ENCODE data around the gene ACOT8.

- TF ChIP-seq TOX (CRISPR knock-in tag; IDR thresholded peaks at IDR 0.05; ENCODE audit: borderline replicate concordance) (no peak), ZC3H10 (CRISPR knock-in tag; IDR thresholded peaks at IDR 0.05) (no peak), ARNTL (CRISPR knock-in tag; IDR thresholded peaks at IDR 0.05; ENCODE audit: borderline replicate concordance, low read depth) (no peak), ZFP3 (CRISPR knock-in tag; IDR thresholded peaks at IDR 0.05) (no peak), RARB (CRISPR knock-in tag; IDR thresholded peaks at IDR 0.05) (no peak), CREB5 (CRISPR knock-in tag; IDR thresholded peaks at IDR 0.05; ENCODE audit: low read depth) (no peak), ISL1 (CRISPR knock-in tag; IDR thresholded peaks at IDR 0.05) (no peak), TSHZ2 (CRISPR knock-in tag; IDR thresholded peaks at IDR 0.05) (no peak), ZFP30 (CRISPR knock-in tag; IDR thresholded peaks at IDR 0.05) (no peak), ZNF8 (CRISPR knock-in tag; IDR thresholded peaks at IDR 0.05) (no peak), BACH2 (CRISPR knock-in tag; IDR thresholded peaks at IDR 0.05; ENCODE audit: borderline replicate concordance) (no peak), GLIS3 (CRISPR knock-in tag; IDR thresholded peaks at IDR 0.05) (no peak)
- TF ChIP-seq, protein P1, sequence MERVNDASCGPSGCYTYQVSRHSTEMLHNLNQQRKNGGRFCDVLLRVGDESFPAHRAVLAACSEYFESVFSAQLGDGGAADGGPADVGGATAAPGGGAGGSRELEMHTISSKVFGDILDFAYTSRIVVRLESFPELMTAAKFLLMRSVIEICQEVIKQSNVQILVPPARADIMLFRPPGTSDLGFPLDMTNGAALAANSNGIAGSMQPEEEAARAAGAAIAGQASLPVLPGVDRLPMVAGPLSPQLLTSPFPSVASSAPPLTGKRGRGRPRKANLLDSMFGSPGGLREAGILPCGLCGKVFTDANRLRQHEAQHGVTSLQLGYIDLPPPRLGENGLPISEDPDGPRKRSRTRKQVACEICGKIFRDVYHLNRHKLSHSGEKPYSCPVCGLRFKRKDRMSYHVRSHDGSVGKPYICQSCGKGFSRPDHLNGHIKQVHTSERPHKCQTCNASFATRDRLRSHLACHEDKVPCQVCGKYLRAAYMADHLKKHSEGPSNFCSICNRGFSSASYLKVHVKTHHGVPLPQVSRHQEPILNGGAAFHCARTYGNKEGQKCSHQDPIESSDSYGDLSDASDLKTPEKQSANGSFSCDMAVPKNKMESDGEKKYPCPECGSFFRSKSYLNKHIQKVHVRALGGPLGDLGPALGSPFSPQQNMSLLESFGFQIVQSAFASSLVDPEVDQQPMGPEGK (CRISPR knock-in tag; IDR thresholded peaks at IDR 0.05; ENCODE audit: borderline replicate concordance): no peak
Observed at GRCh38 chr20:45850238-45850637, 7.0 kb downstream of the ACOT8 start.

All from SK-N-SH treated with all-trans-retinoic acid at 6 μM for 48 hours (cell line).